DMS79 (cell line): Measurements from ENCODE around the gene SYTL2.
"Not testable (repeated sequence)": the region's sequence is repeated elsewhere in the genome, so short reads cannot be mapped to it uniquely, and the experiment has no call there.

Experiments
- DNase-seq: peaks from one replicate; lab custom pipeline; 2025; lab: John Stamatoyannopoulos, UW

SYTL2 gene

DNA sequence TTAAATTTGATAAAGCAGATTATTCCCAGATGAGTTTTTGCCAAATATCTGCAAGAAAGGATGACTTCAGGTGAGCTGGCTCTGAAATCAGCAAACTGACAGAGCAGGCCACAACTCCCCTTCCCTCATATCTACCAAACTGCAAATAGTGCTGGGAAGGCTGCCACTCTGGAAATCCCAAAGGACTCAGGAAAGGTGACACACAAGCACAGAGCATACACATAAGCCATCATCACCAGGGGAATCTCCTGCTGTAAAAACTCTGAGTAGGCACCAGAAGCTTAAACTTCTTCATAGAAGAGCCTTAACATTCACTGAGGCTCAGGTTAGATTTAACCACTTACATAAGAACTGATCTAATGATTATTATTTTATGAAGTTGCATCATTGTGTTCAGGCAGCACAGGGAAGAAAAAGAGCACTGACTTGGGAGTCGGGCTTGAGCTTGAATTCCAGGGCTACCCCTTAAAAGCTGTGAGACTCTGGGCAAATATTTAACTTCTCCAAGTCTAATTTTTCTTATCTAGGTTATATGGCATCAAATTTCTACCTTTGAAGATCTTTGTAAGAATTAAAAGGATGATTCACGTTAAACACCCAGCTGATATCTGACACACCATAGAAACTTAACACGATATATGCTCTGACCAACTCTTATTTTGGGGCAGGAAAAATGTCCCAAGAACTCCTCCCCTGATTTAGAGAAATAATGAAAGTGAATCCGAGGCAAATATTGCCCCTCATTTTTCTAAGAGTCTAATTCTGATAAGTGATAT lies 15.0 kb downstream of the SYTL2 start:
- DNase-seq, result no peak

DNA sequence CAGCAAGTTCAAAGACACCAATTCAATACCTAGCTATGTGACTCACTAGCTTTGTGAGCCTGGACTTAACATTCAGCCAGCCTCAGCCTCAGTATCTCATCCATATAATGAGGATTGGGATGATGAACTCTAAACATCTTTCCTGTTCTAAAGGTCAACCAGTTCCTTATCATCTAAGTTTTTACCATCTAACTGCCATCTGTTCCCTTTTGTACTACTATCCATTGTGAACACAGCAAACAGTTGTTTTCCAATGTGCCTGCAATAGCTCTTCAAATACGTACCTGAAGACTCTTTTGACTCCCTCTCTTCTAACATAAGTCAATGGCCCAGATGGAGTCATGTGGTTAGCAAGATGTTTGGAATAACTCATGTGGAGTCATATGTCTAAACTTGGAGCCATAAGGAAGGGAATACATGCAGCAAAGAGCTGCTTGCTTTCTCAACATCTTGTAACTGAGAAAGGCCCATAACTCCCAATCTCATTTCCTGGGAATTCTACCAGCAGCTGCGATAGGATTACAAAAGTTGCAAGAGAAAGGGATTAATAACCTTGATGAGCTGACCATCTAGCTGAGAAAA lies 19.4 kb downstream of the SYTL2 start:
- DNase-seq, result no peak

DNA sequence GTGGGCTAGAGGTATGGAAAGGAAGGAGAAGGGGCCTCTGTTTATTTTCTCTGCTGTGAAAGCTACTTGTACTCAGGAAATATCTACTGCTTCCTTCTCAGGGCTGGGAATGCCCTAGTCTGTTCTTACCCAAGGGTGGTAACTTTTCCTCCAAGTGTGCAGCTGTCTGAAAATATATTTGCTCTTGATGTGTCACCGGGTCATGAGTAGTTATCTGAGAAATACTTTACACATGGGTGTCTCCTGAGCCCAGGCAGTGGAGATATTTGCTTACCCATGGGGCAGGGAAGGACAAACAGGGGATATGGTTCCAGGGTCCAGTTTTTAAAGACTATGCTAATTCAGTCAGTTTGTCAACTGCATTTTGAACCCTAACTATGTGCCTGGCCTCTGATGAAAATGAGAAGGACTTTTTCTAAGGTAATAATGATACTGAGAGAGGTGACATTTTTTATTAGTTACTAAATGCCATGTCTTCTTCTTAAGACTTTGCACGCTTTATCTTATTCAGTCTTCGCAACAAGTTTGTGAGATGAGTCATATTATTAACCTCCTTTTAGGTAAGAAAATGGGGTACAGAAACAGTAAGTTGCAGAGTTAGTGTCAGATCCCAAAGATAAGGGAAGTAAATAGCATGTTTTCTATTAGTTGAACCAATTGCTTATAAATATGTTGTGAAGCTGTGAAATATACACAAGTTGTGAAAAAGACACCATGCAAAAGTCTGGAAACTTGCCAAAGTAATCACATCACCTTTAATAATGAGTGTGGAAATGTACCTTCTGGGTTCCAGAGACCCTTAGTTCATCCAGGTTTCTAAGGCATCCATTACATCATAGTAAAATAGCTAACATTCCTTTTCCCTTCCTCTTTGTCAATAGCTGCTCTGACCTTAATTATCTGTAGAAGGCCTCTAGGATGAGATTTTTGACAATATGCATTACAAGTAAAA lies 22.9 kb downstream of the SYTL2 start:
- DNase-seq, result no peak

DNA sequence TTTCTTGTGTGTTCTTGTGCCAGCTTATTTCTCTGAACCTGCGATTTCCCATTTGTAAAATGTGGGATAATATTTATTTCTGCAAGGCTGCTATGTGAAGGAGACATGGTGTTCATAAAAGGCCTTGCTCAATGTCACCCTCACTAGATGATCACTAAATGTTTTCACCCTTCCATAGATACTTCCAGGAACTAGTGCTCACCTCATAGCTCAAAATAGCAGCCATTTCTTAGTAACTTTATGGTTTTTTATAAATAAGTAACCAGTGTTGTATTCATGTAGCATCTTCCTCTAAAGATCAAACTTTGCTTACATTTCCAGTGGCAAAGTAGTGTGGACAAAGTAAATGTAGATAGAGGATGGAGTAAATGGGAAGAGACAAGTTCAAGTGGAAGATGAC lies 23.8 kb downstream of the SYTL2 start:
- no peak for DNase-seq

DNA sequence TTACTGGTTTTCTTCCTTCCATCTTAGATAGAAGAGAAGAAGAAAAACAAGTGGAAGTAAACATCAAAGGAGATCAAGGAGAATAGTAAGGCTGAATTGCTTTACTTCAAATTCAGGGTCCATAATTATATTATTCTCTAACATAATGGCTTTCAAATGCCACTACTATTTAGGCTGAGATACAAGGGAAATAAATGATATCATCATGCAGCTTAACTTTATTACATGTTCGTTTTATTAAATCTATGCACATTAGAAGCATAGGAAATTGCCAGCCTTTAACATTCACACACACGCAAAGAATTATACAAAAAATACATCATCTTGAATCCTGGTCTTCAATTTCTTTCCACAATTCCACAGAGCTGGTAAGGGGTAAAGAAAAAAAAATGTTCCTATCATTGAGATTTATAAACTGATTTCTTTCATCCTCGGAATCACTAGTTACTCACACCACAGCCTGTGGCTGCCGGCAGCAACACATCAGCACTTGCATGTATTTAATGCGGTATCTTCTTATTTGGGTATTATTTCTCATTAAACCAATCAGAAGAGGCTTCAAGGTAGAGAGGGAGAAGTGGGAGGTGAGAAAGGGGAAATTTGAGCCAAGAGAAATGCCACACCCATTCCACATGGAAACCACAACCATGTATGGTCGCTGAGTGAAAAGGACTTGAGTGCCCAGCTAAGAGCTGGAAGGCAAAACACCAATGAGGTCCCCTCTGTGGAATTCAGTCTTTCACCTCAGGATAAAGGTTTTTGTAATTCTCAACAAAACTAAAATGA lies 26.3 kb downstream of the SYTL2 start:
- DNase-seq, result no peak

DNA sequence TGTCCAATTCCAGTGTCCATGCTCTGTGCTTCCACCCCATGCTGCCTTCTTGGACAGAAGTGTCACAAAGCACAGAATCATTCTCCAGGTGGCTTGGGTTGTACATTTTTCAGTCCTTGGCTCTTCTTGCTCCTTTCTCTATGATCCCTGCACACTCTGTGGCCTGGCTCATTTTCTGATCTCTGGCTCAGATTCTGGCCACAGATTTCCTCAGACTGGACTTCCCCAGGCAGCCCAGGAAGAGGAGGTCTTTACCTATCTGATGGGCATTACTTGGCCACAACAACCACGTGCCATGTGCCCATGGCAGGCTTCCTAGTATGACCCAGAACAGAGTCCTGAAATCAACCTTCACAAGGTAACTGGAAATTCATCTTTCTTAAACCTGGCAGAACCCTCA lies 27.2 kb downstream of the SYTL2 start:
- DNase-seq, result no peak

DNA sequence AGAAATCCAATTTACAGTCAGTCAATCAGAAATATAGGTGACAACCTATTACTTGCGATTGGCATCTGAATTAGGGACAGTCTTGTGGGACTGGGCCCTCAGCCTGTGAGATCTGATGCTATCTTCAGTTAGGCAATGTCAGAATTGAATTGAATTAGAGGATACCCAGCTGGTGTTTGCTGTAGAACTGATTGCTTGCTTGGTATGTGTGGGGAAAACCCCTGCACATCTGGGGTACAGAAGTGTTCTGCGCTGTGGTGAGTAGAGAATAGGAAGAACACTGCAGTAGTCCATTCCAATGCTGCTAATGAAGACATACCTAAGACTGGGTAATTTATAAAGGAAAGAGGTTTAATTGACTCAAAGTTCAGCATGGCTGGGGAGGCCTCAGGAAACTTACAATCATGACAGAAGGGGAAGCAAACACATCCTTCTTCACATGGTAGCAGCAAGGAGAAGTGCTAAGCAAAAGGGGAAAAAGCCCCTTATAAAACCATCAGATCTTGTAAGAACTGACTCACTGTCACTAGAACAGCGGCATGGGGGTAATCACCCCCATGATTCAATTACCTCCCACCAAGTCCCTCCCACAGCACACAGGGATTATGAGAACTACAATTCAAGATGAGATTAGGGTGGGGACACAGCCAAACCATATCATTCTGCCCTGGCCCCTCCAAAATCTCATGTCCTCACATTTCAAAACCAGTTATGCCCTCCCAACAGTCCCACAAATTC lies 30.0 kb downstream of the SYTL2 start:
- DNase-seq, result not testable (repeated sequence)

- no peak for DNase-seq
Observed at GRCh38 chr11:85779956-85780640, 30.8 kb downstream of the SYTL2 start.

DNA sequence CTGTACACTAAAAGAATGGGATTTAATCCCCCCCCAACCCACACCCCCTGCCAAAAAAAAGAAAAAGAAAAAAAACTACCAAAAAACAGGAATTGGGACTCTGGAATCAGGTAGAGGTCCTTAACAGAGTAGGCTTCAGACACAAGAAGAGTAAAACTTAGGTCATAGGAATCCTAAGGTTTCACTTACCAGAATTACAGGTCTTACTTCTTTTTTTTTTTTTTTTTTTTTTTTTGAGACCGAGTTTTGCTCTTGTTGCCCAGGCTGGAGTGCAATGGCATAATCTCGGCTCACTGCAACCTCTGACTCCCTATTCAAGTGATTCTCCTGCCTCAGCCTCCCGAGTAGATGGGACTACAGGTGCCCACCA lies 33.4 kb downstream of the SYTL2 start:
- DNase-seq, result not testable (repeated sequence)

DNA sequence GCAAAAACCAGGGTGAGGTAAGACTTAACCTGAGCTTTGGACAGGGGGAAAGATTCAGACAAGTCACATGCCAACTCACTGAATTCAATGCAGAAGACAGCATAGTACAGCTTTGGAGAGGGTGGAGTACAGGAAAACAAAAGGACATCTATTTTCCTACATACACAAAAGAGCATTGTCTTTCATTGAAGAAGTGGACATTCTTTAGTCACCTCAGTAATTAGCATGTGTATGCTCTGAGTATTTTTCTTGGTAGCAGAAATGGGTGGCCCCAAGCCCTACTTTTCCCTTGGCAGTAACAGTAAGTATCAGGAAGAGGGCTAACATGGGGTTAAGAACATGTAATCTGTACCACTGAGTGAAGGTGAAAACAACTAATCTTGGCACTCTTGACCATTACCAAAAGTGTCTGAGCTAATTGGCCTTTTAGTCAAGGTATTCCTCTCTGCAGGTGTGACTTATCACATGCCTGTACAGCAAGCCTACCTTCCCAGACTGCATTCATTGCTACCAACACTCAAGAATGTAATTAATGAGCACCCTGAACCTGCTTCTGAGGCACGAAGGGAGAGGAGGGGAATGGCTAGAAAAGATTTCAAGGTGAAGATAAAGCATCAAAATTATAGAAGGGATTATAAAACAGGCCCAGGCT lies 33.9 kb downstream of the SYTL2 start:
- no peak for DNase-seq

DNA sequence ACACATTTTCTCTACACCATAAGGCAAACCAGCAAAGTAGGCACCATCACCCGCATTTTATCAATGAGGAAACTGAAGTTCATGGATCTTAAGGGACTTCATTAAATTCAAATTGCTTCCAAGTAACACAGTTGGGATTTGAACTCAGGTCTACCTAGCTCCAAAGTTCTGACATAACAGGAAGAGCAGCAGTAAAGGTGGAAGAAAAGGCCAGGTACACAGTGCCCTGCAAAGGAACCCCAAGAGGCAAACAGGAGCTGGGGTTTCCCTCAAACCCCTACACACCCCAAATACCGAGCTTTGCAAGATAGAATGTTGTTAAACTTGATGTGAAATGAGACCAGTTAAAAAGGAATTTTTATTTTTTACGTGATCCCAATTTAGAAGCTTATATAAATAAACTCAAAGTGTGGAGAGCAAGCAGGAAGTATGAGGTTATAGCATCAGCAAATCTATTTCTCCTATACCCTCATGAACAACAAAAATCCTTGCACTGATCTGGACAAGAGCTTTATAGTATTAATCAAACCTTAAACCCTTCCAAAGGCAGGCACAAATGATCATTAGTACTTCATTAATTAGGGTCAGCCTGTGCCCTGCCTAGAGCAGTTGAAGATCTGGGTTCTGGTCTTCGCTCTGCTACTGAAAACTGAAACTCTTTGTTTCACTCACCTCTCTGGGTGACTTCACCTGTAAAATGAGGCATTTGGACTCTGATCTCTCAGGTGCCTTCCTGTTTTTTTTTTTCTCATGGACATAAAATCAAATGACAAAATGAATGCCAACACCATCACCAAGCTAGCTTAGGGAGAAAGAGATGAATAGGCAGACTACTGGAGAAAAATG lies 36.5 kb downstream of the SYTL2 start:
- DNase-seq, result no peak

DNA sequence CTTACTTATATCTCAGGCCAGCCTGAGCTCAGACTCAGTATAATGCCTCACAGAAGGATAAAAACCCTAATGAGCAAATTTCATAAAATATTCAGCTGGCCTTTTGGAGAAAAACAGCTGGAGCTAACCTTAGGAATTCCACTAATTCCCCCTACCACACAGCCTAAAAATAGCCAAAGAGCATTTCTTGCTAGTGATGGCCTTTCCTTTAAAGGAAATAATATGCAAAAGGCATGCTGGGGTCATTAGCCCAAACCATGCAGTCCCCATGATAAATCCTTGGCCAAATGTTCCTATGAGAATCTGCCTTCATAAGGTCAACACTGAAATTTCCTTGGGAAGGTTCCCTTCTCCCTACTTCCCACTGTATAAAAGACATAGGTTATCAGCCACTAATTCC lies 38.2 kb downstream of the SYTL2 start:
- no peak for DNase-seq

DNA sequence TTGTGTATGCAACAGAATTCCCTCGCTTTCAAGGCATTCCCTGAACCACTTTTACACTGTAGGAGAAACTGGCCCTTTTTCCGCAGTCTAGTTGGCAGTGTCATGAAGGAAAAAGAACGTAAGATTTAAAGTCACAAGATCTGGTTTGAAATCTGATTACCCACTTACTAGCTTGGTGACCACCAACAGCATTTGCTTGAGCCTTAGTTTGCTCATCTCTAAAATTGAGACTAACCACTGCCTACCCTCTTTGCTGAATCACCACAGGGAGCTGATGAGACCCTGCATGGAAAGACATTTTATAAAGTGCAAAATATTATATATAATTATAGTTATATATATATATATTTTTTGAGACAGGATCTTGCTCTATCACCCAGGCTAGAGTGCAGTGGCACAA lies 39.4 kb downstream of the SYTL2 start:
- DNase-seq, result no peak

- DNase-seq, result no peak
Observed at GRCh38 chr11:85769771-85770170, 41.2 kb downstream of the SYTL2 start.

DNA sequence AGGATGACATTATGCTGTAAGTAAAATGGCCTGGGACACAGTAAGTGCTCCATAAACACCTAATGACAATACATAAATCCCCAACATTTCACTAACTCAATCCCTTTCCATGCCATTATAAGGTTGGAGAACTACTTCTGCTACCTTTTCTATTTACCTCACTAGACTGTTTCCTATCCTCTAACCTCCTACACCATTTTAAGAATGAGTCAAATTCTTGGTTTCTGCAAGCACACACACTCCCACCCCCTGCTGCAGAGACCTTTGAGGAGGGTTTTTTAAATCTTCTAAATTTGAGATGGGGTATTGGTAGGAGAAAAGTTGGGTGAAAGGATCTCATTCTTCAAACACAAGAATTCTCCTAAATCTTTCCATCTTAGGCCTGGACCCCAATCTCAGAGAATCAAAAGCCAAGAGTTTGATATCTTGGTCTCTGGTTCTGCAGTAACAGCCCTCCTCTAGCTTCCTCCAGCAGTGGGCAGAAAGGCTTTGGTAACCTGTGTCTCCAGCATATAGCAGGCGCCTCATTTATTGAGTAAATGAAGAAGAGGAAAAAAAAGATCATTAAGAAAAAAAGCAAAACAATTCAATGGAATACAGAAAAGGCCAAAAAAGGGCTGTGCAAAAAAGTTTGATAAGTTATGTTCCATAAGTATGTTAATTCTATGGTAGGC lies 42.3 kb downstream of the SYTL2 start:
- no peak for DNase-seq

DNA sequence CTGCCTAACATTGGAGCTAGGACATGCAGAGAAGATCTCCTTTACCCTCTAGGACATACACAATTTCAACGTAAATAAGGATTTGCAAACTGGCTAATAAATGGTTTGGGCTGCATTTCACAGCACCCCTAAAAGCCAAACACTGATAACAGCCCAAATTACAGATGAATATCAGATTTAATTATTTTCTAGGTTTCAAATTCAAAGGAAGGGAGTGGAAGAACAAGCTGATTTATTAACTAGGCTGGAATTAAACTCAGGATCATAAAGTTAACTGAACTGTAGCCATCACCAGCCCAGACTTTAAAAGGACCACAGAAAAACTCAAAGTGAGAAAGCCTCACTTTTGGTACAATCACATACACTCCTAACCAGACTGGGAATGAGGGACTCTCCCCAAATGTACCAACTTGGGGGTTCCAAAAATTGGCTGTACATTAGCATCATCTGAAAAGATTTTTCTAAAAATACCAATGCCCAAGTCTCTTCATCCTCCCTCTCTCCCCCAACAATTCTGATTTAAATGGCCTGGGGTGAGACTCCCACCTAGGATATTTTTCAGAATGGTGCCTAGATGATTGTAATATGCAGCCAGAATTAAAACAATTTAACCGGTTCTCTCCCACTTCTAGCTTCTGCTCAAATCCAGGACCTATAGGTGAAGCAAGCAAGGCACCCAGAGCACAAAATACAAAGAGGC lies 43.5 kb downstream of the SYTL2 start:
- no peak for DNase-seq

- no peak for DNase-seq
Observed at GRCh38 chr11:85766721-85767161, 44.2 kb downstream of the SYTL2 start.

DNA sequence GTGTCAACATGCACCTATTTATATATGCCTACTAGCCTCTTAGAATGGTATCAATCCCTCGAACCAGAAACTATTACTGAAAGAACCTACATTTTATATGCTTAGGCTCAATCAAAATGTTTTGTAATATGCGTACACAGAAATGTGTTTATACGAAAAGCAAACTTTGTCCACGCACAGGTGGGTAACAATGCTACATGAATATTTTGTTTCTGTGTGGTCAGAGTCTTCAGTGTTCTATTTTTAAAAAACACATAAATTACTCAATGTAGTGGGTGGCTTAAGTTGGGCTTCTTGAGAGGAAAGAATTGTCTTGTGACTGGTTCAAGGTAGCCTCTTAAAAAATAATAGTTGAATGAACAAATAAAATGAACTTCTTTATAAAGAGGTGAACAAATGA lies 46.1 kb downstream of the SYTL2 start:
- no peak for DNase-seq
